ENCODE results near the gene TMOD1. TPM values are rescaled to one million over a fixed set of nuclear protein-coding genes. Genes with fewer than 3 reads are reported as not detected.

TMOD1 gene
- total and polyA plus RNA-seq, 2 experiments from 2014 or later = 0.69 to 4.5 TPM

- Mint-ChIP-seq H3K4me3 (no peak overlapping the region), H3K36me3 (ENCODE audit: low read depth) (no peaks in the 10 kb centered on the region), H3K9me3 (no peaks in the 10 kb centered on the region), H3K4me1 (peaks cover 29% of the 10 kb centered on the region), H3K27me3 (ENCODE audit: insufficient read depth, low read depth, poor library complexity) (peaks cover 10% of the 10 kb centered on the region), H3K27ac (no peak overlapping the region)
- no peaks in the 10 kb centered on the region for H3K36me3 ChIP-seq (ENCODE audit: insufficient read depth)
- no peak overlapping the region for H3K27ac ChIP-seq (ENCODE audit: low read depth)
- H3K79me2 ChIP-seq (replicated peaks; ENCODE audit: insufficient read depth) = no peaks in the 10 kb centered on the region
- H3K4me2 ChIP-seq = no peak overlapping the region
- H3K27me3 ChIP-seq (ENCODE audit: insufficient read depth) = no peaks in the 10 kb centered on the region
- 0 out of 2 replicates have a peak overlapping the region, but pooled peaks have one; percentile 38 for H2AFZ ChIP-seq
- no peaks in the 10 kb centered on the region for H4K20me1 ChIP-seq (replicated peaks; ENCODE audit: insufficient read depth)
- H3F3A ChIP-seq (replicated peaks; ENCODE audit: low read depth) = no peaks in the 10 kb centered on the region
- TF ChIP-seq CTCF (conservative IDR thresholded peaks at IDR 0.05; ENCODE audit: low read depth in 2 of 2) (no peak), ZNF462 (CRISPR knock-in tag; IDR thresholded peaks at IDR 0.05) (no peak), ETS1 (IDR thresholded peaks at IDR 0.05) (no peak), STAT1 (IDR thresholded peaks at IDR 0.05; ENCODE audit: unreplicated experiment) (no peak), ZNF331 (CRISPR knock-in tag; IDR thresholded peaks at IDR 0.05; ENCODE audit: low read depth) (no peak), JUNB (IDR thresholded peaks at IDR 0.05; ENCODE audit: unreplicated experiment) (no peak), POLR2AphosphoS5 (IDR thresholded peaks at IDR 0.05; ENCODE audit: low read depth) (no peak), EZH2 (IDR thresholded peaks at IDR 0.05; ENCODE audit: low read depth, unreplicated experiment) (no peak), CREB1 (CRISPR knock-in tag; IDR thresholded peaks at IDR 0.05; ENCODE audit: low read depth) (no peak), REST (IDR thresholded peaks at IDR 0.05; ENCODE audit: unreplicated experiment) (no peak), ZNF114 (CRISPR knock-in tag; IDR thresholded peaks at IDR 0.05) (no peak), EZH2phosphoT487 (IDR thresholded peaks at IDR 0.05; ENCODE audit: unreplicated experiment) (no peak), NANOG (IDR thresholded peaks at IDR 0.05; ENCODE audit: borderline replicate concordance) (no peak)
- H3K4me1 ChIP-seq (ENCODE audit: insufficient read depth) = peaks cover 16% of the 10 kb centered on the region
- DNase-seq (ENCODE audit: low spot score) (no peak), ATAC-seq (no peak)
- no peaks in the 10 kb centered on the region for H3K9me2 ChIP-seq (ENCODE audit: insufficient read depth)
- H3K4me3 ChIP-seq = no peak overlapping the region
Observed at GRCh38 chr9:97531888-97532376, 30.5 kb downstream of the TMOD1 start.

Data from GM23338 (cell line).